GM21390 (cell line): ENCODE measurements around the gene OR11H6.
"Not testable (repeated sequence)": the region's sequence is repeated elsewhere in the genome, so short reads cannot be mapped to it uniquely, and the experiment has no call there.

Experiments used
- ATAC-seq: cut with Tn5 transposase; IDR thresholded peaks from one replicate; pipeline ENCODE4 v1.9.1; 2021; ENCODE audit not compliant: unreplicated experiment

Gene OR11H6

GRCh38 chr14:20247646-20248246 is 24.2 kb downstream of the OR11H6 start:
- no peak for ATAC-seq

GRCh38 chr14:20262642-20263128 is 39.2 kb downstream of the OR11H6 start:
- ATAC-seq = no peak

GRCh38 chr14:20264361-20264760 is 40.9 kb downstream of the OR11H6 start:
- ATAC-seq = not testable (repeated sequence)

- no peak for ATAC-seq
Measured at GRCh38 chr14:20274062-20274461, 50.6 kb downstream of the OR11H6 start.
